KMS-11 (cell line): Measurements from ENCODE around the gene SYPL2.
A peak's percentile ranks its signal among the peaks of the same experiment; 100 is the strongest.

Experiments
- H2AFZ ChIP-seq: fragments of 200-600 bp; sonication (generic); 2 replicates; pipeline ENCODE4 v1.6.1; 2016; ENCODE audit warnings: antibody characterized with exemption, mixed run types, low read depth
- H3K27ac ChIP-seq: fragments of 200-600 bp; sonication (generic); 2 replicates; pipeline ENCODE4 v1.6.1; 2016; ENCODE audit warnings: mild to moderate bottlenecking, mixed run types
- H3K27me3 ChIP-seq: fragments of 200-600 bp; sonication (generic); 2 replicates; pipeline ENCODE4 v1.6.1; 2017; ENCODE audit warnings: mild to moderate bottlenecking, low read depth, mixed run types, moderate library complexity; ENCODE audit not compliant: insufficient read depth
- H3K36me3 ChIP-seq: fragments of 200-600 bp; sonication (generic); 2 replicates; pipeline ENCODE4 v1.6.1; 2017; ENCODE audit warnings: mild to moderate bottlenecking, mixed run types; ENCODE audit not compliant: insufficient read depth
- H3K4me1 ChIP-seq: fragments of 200-600 bp; sonication (generic); 2 replicates; pipeline ENCODE4 v1.6.1; 2016; ENCODE audit warnings: mild to moderate bottlenecking, low read depth, mixed run types; ENCODE audit not compliant: poor library complexity, severe bottlenecking
- H3K4me2 ChIP-seq: fragments of 200-600 bp; sonication (generic); 2 replicates; pipeline ENCODE4 v1.7.0; 2016; ENCODE audit warnings: mild to moderate bottlenecking, mixed run types
- H3K4me3 ChIP-seq: fragments of 200-600 bp; sonication (generic); IDR thresholded peaks from 2 replicates; pipeline ENCODE4 v1.6.1; 2017; ENCODE audit warnings: low read depth, low read length, mixed read lengths; ENCODE audit not compliant: insufficient read depth
- H3K79me2 ChIP-seq: fragments of 200-600 bp; sonication (generic); 2 replicates; pipeline ENCODE4 v1.6.1; 2016; ENCODE audit warnings: low read depth, mixed run types; ENCODE audit not compliant: insufficient read depth
- H3K9ac ChIP-seq: fragments of 200-600 bp; sonication (generic); 2 replicates; pipeline ENCODE4 v1.6.1; 2016; ENCODE audit warnings: mild to moderate bottlenecking, mixed run types
- H4K20me1 ChIP-seq: fragments of 200-600 bp; sonication (generic); 2 replicates; pipeline ENCODE4 v1.6.1; 2016; ENCODE audit warnings: mild to moderate bottlenecking, mixed run types; ENCODE audit not compliant: insufficient read depth
- TF ChIP-seq, protein P1 (sequence below): fragments of 200-600 bp; sonication (generic); conservative IDR thresholded peaks from 2 replicates; pipeline ENCODE4 v1.6.1; 2017; ENCODE audit warnings: low read depth, mild to moderate bottlenecking, antibody characterized with exemption, low read length, moderate library complexity, mixed read lengths

The SYPL2 gene

DNA sequence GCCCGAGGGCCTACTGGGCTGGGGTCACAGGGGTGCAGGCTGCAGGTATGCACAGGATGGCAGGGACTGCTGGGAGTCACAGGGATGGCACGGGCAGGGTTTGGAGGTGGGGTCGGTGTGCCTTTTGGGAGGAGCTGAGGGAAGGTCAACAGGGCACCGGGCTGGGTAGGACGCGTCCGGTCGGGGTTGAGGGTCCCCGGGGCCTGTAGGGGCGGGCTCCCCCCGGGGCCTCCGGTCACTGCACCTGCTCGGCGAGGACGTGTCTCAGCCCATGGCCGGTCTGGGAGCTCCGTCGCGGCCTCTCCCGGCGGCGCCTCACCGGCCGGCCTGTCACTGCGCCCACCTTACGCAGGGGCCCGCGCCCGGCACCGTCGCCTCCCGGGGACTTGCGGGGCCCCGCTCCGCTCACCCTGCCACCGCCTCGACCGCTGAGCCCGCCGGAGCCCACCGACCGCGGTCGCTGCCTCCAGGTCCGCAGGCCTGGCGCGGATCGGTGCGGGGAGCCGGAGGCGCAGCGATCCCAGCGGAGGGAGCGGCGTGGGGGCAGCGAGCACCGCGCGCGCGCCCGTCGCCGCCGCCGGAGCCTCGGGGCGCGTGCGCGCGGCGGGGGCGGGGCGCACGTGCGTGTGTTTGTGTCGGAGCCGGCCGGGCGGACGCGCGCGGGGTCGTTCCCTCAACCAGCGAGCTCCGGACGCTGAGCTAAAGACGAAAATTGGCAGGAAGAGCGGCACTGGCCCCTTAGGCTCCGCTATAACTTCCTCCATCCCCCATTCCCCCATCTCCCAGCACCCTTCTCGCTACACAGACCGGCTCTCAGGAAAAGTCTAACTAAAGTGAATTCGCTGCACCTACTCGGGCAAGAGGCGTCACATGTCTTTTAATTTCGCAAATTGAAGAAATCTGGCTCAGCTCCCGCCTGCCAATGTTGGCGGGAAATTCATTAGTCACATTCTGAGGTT is 43.1 kb downstream of the SYPL2 start, which contains the start of gene AMIGO1:
TSS of gene AMIGO1 (minus strand) at position 552 of the 959 bp plus-strand sequence. CDS start 815 bp downstream, outside the sequence.
- H3K79me2 ChIP-seq, result no peaks in the 10 kb centered on the region
- no peaks in the 10 kb centered on the region for H3K36me3 ChIP-seq
- H3K4me1 ChIP-seq, result peaks cover 7% of the 10 kb centered on the region
- TF ChIP-seq, protein P1, sequence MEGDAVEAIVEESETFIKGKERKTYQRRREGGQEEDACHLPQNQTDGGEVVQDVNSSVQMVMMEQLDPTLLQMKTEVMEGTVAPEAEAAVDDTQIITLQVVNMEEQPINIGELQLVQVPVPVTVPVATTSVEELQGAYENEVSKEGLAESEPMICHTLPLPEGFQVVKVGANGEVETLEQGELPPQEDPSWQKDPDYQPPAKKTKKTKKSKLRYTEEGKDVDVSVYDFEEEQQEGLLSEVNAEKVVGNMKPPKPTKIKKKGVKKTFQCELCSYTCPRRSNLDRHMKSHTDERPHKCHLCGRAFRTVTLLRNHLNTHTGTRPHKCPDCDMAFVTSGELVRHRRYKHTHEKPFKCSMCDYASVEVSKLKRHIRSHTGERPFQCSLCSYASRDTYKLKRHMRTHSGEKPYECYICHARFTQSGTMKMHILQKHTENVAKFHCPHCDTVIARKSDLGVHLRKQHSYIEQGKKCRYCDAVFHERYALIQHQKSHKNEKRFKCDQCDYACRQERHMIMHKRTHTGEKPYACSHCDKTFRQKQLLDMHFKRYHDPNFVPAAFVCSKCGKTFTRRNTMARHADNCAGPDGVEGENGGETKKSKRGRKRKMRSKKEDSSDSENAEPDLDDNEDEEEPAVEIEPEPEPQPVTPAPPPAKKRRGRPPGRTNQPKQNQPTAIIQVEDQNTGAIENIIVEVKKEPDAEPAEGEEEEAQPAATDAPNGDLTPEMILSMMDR, result no peak
- peak within 1 kb of the TSS; percentile 47; the same call in 1 of the 2 replicates for H3K9ac ChIP-seq
- no peaks in the 10 kb centered on the region for H4K20me1 ChIP-seq
- H3K27me3 ChIP-seq, result no peaks in the 10 kb centered on the region; the same call in 1 of the 2 replicates
- peak within 1 kb of the TSS; percentile 96 for H3K4me3 ChIP-seq
- H3K4me2 ChIP-seq, result peak within 1 kb of the TSS; percentile 93
- peak within 1 kb of the TSS; percentile 98 for H2AFZ ChIP-seq
- no peak within 1 kb of the TSS for H3K27ac ChIP-seq

DNA sequence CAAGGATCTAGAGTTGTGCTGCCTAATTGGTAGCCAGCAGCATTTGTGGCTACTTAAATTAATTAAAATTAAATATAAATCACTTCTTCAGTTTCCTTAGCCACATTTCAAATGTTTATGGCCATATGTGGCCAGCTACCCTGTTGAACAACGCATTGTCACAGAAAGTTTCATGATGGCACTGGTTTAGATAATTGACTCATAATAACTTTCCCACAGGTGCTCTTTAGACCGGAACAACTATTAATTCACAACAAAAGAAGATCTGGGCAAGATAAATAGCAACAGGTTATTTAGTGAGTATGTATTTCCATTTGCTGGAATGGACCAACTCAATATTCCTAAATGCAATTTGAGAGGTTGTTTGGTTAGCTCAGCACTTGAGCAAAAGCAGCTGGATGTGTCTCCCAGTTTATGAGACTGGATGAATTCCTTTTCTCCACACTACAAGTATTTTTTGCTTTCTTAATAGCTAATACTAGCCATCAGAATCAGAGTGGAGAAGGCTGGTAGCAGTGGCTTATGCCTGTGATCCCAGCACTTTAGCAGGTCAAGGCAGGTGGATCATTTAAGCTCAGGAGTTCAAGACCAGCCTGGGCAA is 46.9 kb downstream of the SYPL2 start:
- H3K4me1 ChIP-seq, result peaks cover 7% of the 10 kb centered on the region
- TF ChIP-seq, protein P1, result no peak
- no peak overlapping the region for H3K9ac ChIP-seq
- H3K36me3 ChIP-seq, result no peaks in the 10 kb centered on the region
- H3K79me2 ChIP-seq, result no peaks in the 10 kb centered on the region
- no peak overlapping the region for H3K4me2 ChIP-seq
- H3K27ac ChIP-seq, result no peak overlapping the region
- no peaks in the 10 kb centered on the region for H4K20me1 ChIP-seq
- H3K27me3 ChIP-seq, result no peaks in the 10 kb centered on the region; the same call in 1 of the 2 replicates
- H2AFZ ChIP-seq, result no peak overlapping the region
- H3K4me3 ChIP-seq, result no peak overlapping the region

DNA sequence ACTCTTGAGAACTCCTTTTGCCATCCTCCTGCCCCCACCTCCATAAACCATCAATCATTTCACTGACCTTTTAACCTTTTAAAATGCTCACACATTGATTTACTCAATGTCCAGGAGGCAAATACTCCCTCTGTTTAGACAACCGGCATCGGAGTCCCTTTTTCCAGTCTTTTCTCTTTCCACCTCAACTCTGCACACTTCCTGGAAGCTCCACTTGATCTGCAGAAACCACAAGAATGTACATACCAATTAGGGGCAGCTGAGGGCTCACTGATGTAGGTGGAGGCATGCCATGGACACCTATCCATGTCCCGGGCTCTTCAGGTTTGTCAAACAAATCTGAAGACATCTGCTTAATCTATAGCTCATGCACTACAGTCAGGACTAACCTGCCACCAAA is 48.5 kb downstream of the SYPL2 start:
- no peak overlapping the region for H3K9ac ChIP-seq
- no peaks in the 10 kb centered on the region for H4K20me1 ChIP-seq
- TF ChIP-seq, protein P1, result no peak
- no peaks in the 10 kb centered on the region for H3K79me2 ChIP-seq
- H2AFZ ChIP-seq, result no peak overlapping the region
- no peak overlapping the region for H3K27ac ChIP-seq
- peaks cover 7% of the 10 kb centered on the region for H3K4me1 ChIP-seq
- H3K4me2 ChIP-seq, result no peak overlapping the region
- no peaks in the 10 kb centered on the region for H3K27me3 ChIP-seq
- no peak overlapping the region for H3K4me3 ChIP-seq
- no peaks in the 10 kb centered on the region for H3K36me3 ChIP-seq

DNA sequence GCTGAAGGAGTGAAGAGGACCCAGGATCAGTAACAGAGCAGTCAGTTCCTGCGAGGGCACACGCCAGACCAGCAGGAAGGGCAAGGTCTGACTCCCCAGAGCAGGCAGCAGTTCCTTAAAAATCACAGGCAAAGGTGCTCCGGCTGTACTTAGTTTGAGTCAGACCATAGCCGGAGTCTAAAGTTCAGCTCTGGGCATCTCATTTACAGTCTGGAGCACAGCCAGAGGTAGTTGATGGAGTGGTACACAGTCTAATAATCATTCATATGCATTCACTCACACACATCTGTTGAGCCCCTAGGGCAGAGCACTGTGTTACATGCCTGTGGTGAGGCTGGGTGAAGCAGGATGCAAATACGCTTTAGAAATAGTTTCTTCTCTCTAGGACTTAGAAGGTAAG is 50.5 kb downstream of the SYPL2 start:
- Histone ChIP-seq H4K20me1 (no peaks in the 10 kb centered on the region), H3K4me1 (no peaks in the 10 kb centered on the region), H3K9ac (no peak overlapping the region), H3K27me3 (no peaks in the 10 kb centered on the region), H3K79me2 (no peaks in the 10 kb centered on the region), H3K4me3 (no peak overlapping the region), H2AFZ (no peak overlapping the region), H3K4me2 (no peak overlapping the region), H3K36me3 (no peaks in the 10 kb centered on the region), H3K27ac (no peak overlapping the region)
- TF ChIP-seq, protein P1, result no peak
